GM21717 (cell line): ENCODE measurements around the gene CYTH3.

ENCODE experiments used
- ATAC-seq: cut with Tn5 transposase; IDR thresholded peaks from one replicate; pipeline ENCODE4 v1.9.1; 2021; ENCODE audit warnings: mild to moderate bottlenecking, moderate library complexity; ENCODE audit not compliant: unreplicated experiment

CYTH3 gene

DNA sequence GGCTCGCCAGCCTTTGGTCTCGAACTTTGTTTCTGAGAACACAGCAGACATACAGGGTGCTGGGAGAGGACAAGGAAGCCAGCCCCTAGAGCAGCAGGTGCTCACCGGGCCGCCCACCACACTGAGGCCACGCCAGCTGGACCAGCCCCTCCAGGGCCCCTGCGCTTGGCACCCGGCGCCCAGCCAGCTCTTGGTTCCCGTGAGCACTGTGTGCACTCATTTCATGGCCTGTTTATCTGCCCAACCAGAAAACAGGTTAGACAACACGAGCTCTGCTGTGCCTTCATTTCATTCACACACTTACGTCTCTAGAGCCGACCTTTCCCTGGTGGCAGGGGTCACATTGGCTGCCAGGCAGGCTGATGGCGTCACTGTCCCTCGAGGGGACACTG, 104.0 kb downstream of the CYTH3 start:
- ATAC-seq, result no peak

GRCh38 chr7:6167587-6168476, 104.6 kb downstream of the CYTH3 start:
- no peak for ATAC-seq

DNA sequence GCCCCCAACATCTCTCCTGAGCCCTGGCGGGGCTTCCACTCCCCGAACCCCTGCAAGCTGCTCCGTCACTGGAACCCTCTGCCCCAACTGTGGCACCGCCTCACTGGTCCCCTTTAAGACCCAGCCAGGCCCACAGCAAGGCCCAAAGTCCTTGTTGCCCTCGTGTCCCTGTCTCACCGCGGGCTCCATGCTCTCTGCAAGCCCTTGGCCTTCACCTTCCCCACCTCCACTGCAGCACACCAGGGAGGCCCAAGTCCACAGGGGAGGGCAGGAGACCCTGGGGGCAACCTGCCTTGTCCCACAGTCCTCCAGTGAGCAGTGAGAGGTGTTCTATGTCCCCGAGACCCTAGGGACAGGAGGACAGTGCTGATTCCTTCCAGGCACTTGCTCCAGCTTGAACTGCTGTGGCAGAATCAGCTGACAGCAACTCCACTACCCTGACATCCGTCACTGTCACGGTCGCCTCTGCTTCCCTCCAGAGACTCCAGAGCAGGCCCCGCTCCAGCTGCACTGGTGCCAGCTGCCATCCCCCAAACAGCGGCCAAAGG, 105.3 kb downstream of the CYTH3 start:
- no peak for ATAC-seq

DNA sequence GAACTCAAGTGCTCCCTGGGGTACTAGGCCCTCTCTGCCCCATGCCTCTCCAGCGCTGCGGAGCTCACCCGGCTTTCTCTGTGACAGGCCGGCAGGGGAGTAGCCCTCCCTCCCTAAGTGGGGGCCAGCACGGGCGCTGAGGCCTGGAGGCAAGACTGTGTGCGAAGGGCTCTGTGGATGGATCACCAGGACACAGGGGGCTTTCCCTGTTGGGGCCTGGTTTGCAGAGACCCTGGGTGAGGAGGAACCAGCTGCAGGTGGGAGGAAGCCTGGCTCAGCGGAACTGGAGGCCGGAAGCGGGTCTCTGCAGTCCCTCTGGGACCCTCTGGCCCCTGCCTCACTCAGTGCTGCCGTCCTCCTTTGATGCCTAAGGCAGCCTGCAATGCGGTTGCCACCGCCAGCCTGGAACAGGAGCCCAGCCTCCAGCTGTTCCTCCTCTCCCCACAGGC, 106.0 kb downstream of the CYTH3 start:
- ATAC-seq, result no peak

- no peak for ATAC-seq
Observed at GRCh38 chr7:6165521-6166320, 106.7 kb downstream of the CYTH3 start.

GRCh38 chr7:6165075-6165474, 107.3 kb downstream of the CYTH3 start:
- ATAC-seq, result no peak

DNA sequence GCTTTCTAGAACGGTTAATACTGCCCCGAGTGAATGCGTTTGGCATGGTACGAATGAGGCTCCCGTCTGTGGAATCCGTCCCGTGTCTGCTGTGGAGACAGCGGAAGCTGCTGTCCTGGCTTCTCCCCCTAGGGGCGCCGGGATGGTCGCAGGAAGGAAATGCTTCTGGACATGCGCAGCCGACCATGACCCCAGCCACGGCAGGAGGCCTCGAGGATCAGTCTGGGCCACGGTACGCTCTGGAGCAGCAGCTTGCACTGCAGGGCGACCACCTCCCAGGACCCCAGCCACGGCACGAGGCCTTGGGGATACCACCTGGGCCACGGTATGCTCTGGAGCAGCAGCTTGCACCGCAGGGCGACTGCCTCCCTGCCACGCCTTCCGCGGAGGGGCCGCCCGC, 107.9 kb downstream of the CYTH3 start:
- ATAC-seq, result no peak

- ATAC-seq, result no peak
Observed at GRCh38 chr7:6164010-6164409, 108.4 kb downstream of the CYTH3 start.

DNA sequence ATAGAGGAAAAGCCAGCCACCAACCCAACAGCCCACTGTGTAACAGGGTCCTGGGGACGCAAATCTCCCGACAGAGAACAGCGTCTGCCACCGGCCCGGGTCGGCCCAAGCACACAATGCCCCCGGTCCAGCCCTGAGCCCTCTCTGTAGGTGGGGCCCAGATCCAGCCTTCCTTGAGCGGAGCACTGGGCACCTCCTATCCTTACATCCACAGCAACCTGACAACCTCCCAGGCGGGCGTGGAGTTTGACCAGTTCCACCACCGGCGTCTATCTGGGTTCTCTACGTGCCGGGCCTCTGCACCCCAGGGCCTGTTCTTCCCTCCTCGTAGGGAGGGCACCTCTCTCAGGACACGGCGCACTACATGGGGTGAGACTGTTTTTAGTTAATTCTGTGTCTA, 109.0 kb downstream of the CYTH3 start:
- ATAC-seq, result no peak

- ATAC-seq, result no peak
Observed at GRCh38 chr7:6162650-6163366, 109.6 kb downstream of the CYTH3 start.

DNA sequence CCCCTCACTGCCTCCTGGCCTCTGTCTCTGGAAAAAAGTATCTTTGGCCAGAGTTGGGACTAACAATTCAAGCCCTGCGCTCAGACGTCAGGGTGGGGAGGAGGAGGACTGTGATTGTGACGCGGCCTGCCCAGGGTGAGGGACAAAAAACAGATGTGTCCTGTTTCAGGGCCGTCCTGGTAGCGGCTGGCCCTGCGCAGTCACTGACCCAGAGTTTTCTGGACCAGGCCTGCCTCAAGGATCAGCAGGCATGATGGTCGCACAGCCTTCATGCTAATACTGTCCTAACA, 110.1 kb downstream of the CYTH3 start:
- ATAC-seq, result no peak

GRCh38 chr7:6161463-6162330, 110.7 kb downstream of the CYTH3 start:
- no peak for ATAC-seq

GRCh38 chr7:6160191-6160623, 112.2 kb downstream of the CYTH3 start:
- no peak for ATAC-seq

- ATAC-seq, result no peak
Observed at GRCh38 chr7:6159524-6160031, 112.8 kb downstream of the CYTH3 start.

DNA sequence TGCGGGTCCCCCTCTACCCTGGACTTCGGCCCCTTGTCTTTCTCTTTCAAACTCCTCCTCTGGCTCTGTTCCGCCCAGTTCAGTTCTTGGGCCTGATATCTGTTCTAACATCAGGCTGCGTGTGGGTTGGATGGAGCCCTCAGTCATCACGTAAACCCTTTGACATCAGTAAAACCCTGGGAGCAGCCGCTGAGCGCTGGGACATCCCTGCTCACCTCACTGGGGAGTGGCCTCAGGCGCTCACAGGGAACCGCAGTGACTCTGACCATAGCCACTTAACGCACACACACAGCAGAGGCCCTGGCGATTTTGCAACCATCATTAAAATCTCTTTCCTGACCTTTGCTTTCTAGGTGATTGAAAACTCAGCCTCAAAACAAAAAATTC, 113.3 kb downstream of the CYTH3 start:
- no peak for ATAC-seq

DNA sequence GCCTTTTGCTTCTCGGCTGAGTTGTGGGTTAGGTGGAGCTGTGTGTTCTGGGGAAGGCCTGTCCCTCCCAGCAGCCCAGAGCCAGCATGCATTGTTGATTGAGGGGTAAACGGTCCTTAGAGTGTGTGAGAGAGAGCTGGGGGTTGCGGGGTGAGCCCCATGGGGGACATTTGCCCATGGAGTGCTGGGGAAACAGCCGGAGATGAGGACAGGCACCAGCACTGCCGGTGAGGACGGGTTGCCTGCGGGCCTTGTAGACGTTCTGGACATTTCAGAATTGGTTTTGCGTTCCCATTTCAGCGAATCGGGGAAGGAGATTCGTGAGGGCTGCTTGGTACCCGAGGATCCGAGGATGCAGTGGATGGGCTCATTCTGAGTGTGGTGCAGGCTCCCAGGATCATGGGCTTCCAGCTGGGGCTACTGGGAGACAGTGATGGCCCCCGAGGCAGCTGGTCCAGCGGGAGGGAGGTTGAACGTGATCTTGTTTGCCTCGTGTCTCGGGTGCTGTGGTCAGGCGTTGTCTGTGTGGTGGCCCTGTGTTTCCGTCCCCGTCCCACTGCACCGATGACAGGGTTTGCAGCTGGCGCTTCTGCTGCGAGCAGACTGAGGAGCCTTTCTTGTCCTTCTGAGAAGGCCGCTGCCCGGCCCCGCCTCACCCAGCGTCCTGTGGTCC, 113.9 kb downstream of the CYTH3 start:
- no peak for ATAC-seq

- ATAC-seq, result no peak
Observed at GRCh38 chr7:6157685-6158423, 114.6 kb downstream of the CYTH3 start.

DNA sequence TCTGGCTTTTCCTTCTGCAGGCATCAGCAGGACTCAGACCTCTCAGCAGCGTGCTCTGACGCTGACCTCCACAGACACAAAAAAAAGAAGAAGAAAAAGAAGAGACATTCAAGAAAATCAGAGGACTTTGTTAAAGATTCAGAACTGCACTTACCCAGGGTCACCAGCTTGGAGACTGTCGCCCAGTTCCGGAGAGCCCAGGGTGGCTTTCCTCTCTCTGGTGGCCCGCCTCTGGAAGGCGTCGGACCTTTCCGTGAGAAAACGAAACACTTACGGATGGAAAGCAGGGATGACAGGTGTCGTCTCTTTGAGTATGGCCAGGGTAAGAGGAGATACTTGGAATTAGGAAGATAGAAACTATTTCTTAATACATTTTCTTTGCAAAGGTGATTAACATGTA, 115.7 kb downstream of the CYTH3 start:
- no peak for ATAC-seq

DNA sequence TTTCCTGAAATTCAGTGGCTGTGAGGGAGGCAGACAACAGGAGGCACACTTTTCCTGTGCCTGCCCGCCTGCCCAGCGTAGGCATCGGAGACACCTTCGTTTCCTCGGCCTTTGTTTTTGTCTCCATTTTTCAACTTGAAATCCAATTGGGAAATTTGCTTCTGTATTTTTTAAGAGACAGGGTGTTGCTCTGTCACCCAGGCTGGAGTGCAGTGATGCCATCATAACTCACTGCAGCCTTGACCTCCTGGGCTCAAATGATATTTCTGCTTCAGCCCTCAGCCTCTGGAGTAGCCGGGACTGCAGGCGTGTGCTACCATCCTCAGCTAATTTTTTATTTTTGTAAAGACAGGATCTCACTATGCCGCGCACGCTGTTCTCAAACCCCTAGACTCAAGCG, 116.8 kb downstream of the CYTH3 start:
- ATAC-seq, result no peak
